ENCODE data around the gene ABCC12. TPM values are rescaled to one million over a fixed set of nuclear protein-coding genes. Genes with fewer than 3 reads are reported as not detected.

Gene ABCC12
- total and polyA plus RNA-seq, 2 of the 4 experiments (the other 2 are of a cell fraction), result under 0.01 TPM; not detected in 1

GRCh38 chr16:48112600-48112999 lies 43.2 kb downstream of the ABCC12 start:
- Histone ChIP-seq H4K5ac (ENCODE audit: low read depth, low read length) (no peak overlapping the region), H4K20me1 (ENCODE audit: insufficient read depth, low read length) (no peaks in the 10 kb centered on the region), H3K4me2 (ENCODE audit: low read depth, low read length) (no peak overlapping the region), H3K27me3 (ENCODE audit: control insufficient read depth, insufficient read depth, low read length) (peaks cover 14% of the 10 kb centered on the region), H2AFZ (replicated peaks; ENCODE audit: low read length, poor library complexity) (no peak overlapping the region), H3K9ac (ENCODE audit: low read depth, low read length) (no peak overlapping the region), H2BK120ac (ENCODE audit: low read depth, low read length) (no peak overlapping the region), H3K79me1 (ENCODE audit: low read depth in 1 of 2, low read length in 2 of 2) (no peaks in the 10 kb centered on the region), H3K4ac (ENCODE audit: low read depth, low read length) (no peak overlapping the region), H3K23ac (ENCODE audit: low read depth, low read length) (no peak overlapping the region), H2BK15ac (ENCODE audit: low read depth, low read length) (no peak overlapping the region), H2BK20ac (ENCODE audit: low read depth, low read length) (no peak overlapping the region), H3K9me1 (ENCODE audit: insufficient read depth, low read length) (no peaks in the 10 kb centered on the region; the same call in 1 of the 2 replicates), H3K36me3 (ENCODE audit: control insufficient read depth, insufficient read depth, low read length) (no peaks in the 10 kb centered on the region), H3K9me3 (ENCODE audit: control insufficient read depth, insufficient read depth, low read length) (no peaks in the 10 kb centered on the region), H2AK9ac (replicated peaks; ENCODE audit: low read depth, low read length, poor library complexity) (no peak overlapping the region), H3K4me3 (ENCODE audit: insufficient read depth, low read depth, low read length) (no peak overlapping the region), H2BK5ac (ENCODE audit: low read depth, low read length, poor library complexity, severe bottlenecking) (no peak overlapping the region), H3K56ac (ENCODE audit: extremely low read depth, insufficient read depth, low read length) (no peak overlapping the region), H2AK5ac (ENCODE audit: low read depth, low read length) (no peak overlapping the region), H4K8ac (ENCODE audit: low read depth in 2 of 2, low read length in 2 of 2) (no peak overlapping the region), H3K27ac (ENCODE audit: insufficient read depth, low read length) (no peak overlapping the region), H3K18ac (ENCODE audit: low read depth, low read length) (no peak overlapping the region), H3K4me1 (ENCODE audit: control insufficient read depth, insufficient read depth, low read length) (no peaks in the 10 kb centered on the region), H3K14ac (replicated peaks; ENCODE audit: low read depth, low read length) (no peak overlapping the region), H4K91ac (ENCODE audit: insufficient read depth, low read depth, low read length) (no peak overlapping the region)
- BruUV-seq (replicated peaks), result no TSS peak
- dilution Hi-C loops (cut with HindIII; ENCODE audit: low sequenced_read_pairs, unreplicated experiment), result no loop called here
- no CpG with 5 or more reads among the region's 3 CpGs for WGBS, 2 experiments (ENCODE audit: extremely low coverage in 2 of 2, insufficient read length in 1 of 2)
- intact Hi-C loops (cut with micrococcal nuclease), result no loop called here
- TF ChIP-seq RCOR1 (IDR thresholded peaks at IDR 0.05; ENCODE audit: insufficient replicate concordance, low read length) (no peak), FOS (IDR thresholded peaks at IDR 0.05; ENCODE audit: low read depth, low read length) (no peak), MAZ (IDR thresholded peaks at IDR 0.05; ENCODE audit: borderline replicate concordance, low read depth, low read length) (no peak), CHD1 (IDR thresholded peaks at IDR 0.05; ENCODE audit: low read depth, low read length) (no peak), RAD21 (IDR thresholded peaks at IDR 0.05; ENCODE audit: low read length) (no peak)
- in situ Hi-C loops (cut with MboI; ENCODE audit: low sequenced_read_pairs), result no loop called here
- CTCF ChIA-PET, result interaction anchor here (0.6 to 0.8 kb wide), 3 partner anchors 11 to 657 kb away, joined by 3 read pairs; no protein-coding TSS in a partner anchor
- ATAC-seq (ENCODE audit: low read depth), result no peak
- POLR2A ChIA-PET (ENCODE audit: unreplicated experiment), result no interaction called here
- no peak for DNase-seq
